GM19467 (cell line): ENCODE results near the gene ATP1B3.
"Not testable (repeated sequence)": the region's sequence is repeated elsewhere in the genome, so short reads cannot be mapped to it uniquely, and the experiment has no call there.

Source experiments
- ATAC-seq: cut with Tn5 transposase; IDR thresholded peaks from one replicate; pipeline ENCODE4 v1.9.1; 2021; ENCODE audit warnings: mild to moderate bottlenecking, moderate library complexity; ENCODE audit not compliant: unreplicated experiment

Gene ATP1B3

DNA sequence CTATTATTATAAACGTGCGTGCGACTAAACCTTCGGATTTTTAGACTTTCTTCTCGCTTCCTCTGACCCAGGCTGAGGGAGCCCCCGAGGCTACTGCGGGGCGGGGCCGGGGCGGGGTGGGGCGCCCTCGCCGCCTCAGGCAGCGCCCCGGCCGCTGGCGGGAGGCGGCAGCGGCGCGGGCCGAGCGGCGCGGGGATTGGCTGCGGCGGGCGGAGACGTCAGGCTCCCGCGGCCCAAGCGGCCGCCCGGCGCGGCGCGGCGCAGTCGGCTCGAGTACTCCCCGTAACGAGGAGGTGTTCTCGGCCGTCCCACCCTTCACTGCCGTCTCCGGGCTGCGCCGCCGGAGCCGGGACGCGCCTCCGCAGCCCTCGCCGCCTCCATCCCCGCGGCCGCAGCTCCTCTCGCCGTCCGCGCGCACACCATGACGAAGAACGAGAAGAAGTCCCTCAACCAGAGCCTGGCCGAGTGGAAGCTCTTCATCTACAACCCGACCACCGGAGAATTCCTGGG lies at the start of gene ATP1B3:
Gene ATP1B3 (plus strand): TSS at position 263 of the 510 bp plus-strand sequence. CDS start 159 bp downstream, at position 422.
- peak; percentile 83 for ATAC-seq

GRCh38 chr3:141828487-141828886 lies 48.0 kb upstream of the ATP1B3 start:
- ATAC-seq: no peak

GRCh38 chr3:141828890-141829289 lies 47.6 kb upstream of the ATP1B3 start:
- ATAC-seq: no peak

DNA sequence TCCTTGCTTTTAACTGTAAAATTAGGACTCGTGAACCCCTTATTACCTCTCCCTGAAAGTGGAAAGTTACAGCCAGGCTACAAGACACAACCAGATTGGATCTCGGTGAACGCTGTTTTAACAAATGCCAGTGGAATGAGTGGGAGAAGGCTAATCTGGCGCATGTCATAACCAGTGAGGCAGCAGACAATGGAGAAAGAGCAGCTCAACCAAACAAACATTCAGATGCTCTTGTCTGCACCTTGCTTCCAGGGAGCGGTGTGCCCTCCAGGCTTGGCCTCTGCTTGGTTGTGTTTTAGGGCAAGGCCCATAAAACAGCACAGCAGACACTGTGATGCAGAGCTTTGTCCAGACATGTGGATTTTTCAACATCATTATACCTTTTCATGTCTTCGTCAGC lies 45.9 kb upstream of the ATP1B3 start:
- no peak for ATAC-seq

DNA sequence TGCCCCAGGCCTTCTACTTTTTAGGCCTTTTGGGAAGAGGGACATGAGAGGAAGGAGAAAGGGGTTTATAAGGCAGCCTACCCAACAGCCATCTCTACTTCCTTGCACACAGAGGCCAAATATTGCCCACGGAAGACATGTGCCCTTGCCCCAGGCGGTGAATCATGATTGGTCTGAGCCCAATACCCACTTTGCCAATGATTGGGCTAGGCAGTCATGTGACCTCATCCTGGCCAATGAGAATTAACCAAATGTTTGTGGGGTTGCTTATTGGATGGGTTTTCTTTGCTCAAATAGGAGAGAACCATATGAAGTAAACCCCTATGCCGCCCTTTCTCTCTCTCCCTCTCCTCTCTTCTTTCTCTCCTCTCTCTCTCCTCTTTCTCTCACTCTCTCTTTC lies 42.2 kb upstream of the ATP1B3 start:
- ATAC-seq: no peak

- no peak for ATAC-seq
These were observed 40.8 kb upstream of the ATP1B3 start for GRCh38 chr3:141835557-141836229.

DNA sequence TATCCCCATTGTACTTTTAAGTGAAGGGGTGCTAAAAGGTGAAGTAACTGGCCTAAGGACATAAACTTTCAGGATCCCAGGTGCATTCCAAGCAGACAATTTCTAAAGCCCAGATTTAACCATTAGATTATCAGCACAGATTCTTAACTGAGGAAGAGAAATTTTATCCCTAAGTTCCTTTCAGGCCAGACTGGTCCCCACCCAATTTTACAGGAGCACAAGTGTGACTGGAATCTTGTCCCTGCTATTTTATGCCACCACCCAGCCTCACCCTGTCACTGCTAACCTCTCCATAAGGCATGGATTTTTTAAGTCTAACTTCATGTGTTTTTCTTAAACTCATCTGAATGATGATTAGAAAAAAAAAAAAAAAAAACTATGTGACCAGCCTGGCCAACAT lies 37.1 kb upstream of the ATP1B3 start:
- ATAC-seq: no peak

- ATAC-seq: no peak
These were observed 35.5 kb upstream of the ATP1B3 start for GRCh38 chr3:141840737-141841544.

DNA sequence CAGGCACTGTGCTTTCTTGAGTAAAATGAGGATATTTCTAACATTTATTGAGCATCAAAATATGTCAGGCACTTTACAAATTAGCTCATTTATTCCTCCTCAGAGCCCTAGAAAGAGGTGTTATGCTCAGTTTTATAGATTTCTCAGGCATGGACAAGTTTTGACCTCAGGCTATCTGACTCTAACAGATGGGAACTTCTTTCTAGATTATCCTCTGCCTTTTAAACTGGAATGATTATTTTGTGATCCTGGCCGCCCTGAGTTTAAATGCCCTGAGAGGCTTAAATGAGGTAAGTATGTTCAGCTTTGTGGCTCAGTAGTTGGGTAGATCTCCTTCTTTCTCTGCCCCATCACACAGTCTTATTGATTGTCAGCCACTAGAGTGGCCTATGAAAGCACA lies 32.3 kb upstream of the ATP1B3 start:
- ATAC-seq: no peak

GRCh38 chr3:141844812-141845211 lies 31.6 kb upstream of the ATP1B3 start:
- no peak for ATAC-seq

- no peak for ATAC-seq
These were observed 30.9 kb upstream of the ATP1B3 start for GRCh38 chr3:141845407-141846049.

DNA sequence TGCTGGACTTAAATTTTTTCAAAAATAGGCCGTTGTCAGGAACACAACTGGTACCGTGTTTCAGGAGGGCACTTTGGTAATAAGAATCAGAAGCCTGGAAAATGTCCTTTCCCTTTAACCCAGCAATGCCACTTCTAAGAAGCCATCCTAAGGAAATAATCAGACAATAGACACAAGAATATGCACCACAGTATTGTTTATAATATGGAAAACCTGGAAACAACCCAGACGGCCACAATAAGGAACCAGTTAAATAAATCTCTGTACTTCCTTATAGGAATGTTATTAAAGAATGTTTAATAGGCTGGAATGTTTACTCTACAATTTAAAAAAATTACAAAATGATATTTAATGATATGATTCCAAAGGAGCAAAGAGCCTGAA lies 30.4 kb upstream of the ATP1B3 start:
- no peak for ATAC-seq

DNA sequence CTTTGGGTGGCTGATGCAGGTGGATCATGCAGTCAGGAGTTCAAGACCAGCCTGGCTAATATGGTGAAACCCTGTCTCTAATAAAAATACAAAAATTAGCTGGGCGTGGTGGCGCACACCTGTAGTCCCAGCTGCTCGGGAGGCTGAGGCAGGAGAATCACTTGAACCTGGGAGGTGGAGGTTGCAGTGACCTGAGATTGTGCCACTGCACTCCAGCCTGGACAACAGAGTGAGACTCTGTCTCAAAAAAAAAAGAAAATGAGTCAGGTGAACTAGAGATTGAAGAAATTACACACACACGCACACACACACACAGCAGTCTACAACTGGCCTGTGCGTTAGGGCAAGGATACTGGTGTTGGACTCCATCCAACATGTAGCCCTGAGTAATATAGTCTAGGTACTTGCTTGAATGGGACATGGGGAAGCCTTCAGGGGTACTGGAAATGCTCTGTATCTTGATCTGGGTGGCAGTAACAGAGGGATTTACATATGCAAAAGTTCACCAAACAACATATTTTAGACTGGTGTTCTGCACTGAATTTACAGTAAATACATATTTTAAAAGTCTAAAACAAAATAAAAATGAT lies 28.2 kb upstream of the ATP1B3 start:
- ATAC-seq: not testable (repeated sequence)

GRCh38 chr3:141849056-141849815 lies 27.2 kb upstream of the ATP1B3 start:
- no peak for ATAC-seq

DNA sequence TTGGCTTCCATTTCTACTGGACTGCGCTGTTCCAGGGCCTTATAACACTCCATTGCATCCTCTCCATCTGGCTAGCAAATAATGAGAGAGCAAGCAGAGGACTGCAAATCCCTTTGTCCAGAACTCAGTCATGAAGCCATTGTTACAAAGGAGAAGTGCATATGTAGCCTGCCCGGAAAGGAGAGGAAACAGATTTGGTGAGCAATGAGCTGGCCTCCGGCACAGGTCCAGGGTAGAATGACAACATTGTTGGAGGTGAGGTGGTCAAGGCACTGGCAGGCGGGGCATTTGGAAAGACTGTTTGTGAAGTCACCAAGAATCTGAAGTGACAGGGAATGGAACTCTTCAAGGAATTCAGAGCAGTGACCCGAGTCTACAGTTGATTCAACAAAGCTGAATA lies 25.0 kb upstream of the ATP1B3 start:
- no peak for ATAC-seq

- ATAC-seq: no peak
These were observed 23.3 kb upstream of the ATP1B3 start for GRCh38 chr3:141853081-141853601.

DNA sequence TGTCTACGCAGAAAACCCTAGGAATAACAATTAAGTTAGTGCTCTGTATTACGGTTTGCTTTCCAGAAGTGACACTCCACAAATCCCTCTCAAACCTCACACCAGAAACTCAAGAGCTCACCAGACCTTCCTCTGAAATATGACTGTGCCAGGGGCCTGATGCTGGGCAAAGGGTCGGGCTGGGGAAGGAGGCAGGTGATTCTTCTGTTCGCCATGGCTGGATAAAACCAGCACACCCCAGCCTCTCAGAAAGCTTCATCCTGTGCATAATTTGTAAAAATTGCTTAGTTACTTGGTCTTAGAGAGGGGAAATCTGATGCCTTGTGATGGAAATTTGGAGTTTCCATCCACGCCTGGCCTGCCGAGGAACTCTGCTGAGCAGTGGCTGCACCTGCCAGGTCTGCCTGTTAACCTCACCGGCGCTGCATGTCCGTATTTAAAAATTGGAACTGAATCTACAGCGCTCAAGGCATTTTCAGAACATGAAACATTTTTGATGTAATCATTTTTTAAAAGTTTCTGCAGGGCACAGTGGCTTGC lies 22.7 kb upstream of the ATP1B3 start:
- no peak for ATAC-seq

DNA sequence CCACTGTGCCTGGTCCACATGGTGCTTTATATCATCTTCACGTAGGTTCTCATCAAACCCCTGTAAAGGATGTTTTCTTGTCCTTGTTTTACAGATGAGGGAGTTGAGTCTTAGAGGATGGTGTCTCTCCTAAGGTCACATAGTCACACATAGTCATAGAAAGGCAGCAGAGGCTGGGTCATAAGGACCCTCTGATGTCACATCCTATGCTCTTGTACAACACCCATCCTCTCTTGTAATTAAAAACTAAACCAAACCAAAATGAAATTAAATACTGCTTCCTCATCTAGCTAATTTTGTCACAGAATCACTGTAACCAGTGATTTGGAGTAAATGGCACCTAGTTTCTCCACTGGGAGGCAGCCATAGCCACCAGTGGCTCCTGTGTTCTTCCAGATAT lies 21.8 kb upstream of the ATP1B3 start:
- ATAC-seq: no peak

GRCh38 chr3:141858312-141858711 lies 18.1 kb upstream of the ATP1B3 start:
- no peak for ATAC-seq

DNA sequence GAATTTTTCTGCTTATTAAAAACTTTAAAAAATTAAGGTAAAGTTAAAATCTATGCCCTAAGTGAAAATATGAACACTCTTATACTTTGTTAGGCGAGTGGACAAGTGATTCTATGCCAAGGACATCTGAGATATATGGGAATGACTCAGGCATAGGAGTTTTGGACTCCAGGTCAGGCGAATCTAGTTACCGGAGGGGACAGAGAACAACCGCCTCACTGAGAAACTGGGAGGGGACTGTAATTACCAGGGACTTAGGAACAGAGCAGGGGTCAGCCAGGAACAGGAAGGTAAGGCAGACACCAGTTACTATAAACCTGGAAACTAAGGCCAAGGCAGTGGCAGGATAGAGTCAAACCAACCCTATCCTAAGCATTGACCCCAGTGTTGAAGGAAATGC lies 16.8 kb upstream of the ATP1B3 start:
- ATAC-seq: no peak
